ENCODE results near the gene MYH8.

Gene MYH8

DNA sequence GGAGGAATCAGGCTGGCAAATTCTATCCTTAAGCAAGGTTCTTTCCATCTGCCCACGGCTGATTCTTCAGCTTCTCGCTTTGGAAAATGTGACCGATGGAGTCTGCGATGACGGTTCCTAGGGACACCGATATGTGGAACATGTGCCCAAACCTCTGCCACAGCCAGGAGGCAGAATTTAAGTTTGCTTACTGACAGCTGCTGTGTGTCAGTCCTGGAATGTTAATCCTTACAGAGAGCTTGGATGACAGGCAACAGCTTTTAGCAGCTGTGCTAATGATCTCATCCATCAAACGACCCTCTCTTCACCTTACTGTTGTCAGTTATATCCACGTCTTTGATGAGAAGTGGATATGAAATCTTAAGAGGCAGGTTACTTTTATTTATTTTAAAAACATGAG is 37.6 kb downstream of the MYH8 start:
- FAIRE-seq, result no peak
- DNase-seq (ENCODE audit: low spot score), result no peak

- DNase-seq (ENCODE audit: low spot score) (no peak), FAIRE-seq (peak; percentile 31)
These were observed 40.9 kb downstream of the MYH8 start for GRCh38 chr17:10380631-10381408.

DNA sequence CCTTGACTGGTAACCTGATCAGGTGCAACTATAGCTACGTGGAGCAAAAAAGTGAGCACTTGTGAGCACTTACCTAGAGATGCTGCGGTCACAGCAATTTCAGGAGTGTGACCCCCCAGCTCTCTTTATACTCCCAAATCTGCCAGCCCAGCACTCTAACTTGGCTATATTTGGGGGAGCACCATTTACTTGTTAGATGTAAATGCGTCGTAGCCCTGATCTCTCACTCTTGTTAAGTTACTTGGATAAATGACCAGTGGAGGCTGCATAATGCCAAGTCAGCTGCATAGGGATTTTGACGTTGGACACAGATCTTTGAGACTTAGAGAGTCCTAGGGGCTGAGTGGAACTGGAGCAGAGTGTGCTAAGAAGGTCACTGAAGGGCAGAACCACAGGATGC is 48.8 kb downstream of the MYH8 start, which contains the start of gene MYH13:
Gene MYH13 (minus strand): TSS at position 101 of the 400 bp plus-strand sequence. CDS start 8,476 bp downstream, outside the sequence.
- no peak for DNase-seq (ENCODE audit: low spot score)
- FAIRE-seq, result no peak

DNA sequence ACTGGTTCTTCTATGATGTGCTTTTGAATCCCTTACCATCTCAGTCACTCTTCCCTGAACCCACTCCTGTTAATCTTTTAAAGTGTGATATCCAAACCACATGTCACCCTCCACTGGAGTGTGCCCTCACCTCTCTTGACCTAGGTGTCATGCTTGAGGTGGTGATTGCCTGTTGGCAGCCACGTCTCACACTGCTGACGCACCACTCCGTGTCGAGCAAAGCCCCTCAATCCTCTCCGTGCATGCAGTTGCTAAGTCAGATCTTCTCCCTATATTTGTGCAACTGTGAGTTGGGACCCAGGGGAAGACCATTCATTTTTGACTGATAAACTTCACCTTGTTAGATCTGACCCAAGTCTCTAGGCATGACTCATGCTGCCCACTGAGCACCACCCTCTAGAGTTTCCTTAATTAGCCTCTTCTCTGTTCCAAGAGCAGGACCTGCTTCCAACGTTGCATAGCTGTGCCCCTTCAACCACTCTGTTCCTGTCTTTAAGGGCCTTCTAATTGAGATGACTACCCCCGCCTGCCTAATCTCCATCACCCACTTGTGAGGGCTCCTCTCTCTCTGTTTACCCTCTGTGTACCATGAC is 51.6 kb downstream of the MYH8 start:
- peak; percentile 94 for FAIRE-seq
- DNase-seq (ENCODE audit: low spot score), result peak; percentile 55

- DNase-seq (ENCODE audit: low spot score) (no peak), FAIRE-seq (no peak)
These were observed 52.5 kb downstream of the MYH8 start for GRCh38 chr17:10369239-10369638.

DNA sequence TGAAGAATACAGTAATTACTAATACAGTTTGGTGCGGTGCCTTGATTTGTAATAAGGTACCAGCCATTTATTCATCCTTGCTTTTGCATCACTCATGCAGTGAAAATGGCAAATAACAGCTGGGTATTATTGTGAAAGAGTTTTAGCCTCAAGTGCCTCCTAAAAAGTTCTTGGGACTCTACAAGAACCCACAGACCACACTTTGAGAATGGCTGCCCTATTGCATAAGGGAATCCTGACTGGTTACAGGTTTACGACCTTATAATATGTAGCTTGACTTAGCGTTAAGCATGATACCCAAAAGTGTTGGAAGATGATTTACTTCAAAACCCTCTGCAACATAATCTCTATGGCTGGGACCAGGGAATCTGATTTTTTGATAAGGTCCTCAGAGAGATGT is 53.2 kb downstream of the MYH8 start:
- FAIRE-seq, result no peak
- DNase-seq (ENCODE audit: low spot score), result no peak

DNA sequence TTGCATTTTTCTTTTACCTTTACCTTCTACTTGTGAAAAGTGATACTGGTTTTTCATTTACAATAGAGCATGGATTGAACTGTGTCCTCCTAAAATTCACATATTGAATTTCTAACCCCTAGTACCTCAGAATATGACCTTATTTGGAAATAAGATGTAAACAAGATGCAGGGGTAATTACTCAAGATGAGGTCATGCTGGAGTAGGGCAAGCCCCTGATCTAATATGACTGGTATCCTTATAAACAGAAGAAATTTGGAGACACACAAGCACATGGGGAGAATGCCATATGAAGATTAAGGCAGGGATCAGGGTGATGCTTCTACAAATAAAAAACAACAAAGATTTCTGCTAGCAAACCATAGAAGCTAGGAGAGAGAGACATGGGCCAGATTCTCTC is 61.2 kb downstream of the MYH8 start:
- DNase-seq (ENCODE audit: low spot score) (no peak), FAIRE-seq (no peak)

- no peak for FAIRE-seq
These were observed 64.0 kb downstream of the MYH8 start for GRCh38 chr17:10357768-10358167.

DNA sequence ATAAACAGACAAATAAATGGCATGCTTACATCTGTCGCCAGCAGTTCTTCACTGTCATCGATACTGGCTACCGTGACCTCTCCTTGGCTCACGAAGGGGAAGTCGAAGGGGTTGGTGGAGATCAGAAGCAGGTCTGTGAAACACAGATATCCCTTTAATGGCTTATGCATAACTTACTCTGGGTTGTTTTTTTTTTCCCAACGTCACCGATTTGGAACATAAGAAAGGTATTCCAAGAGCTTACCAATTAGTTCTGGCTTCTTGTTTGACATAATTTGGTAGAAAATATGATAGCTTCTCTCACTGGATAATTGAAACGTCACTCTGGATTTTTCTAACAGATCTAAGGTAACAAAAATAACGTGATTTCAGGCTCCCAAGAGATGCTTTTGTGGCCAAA is 67.1 kb downstream of the MYH8 start:
- DNase-seq (ENCODE audit: low spot score) (no peak), FAIRE-seq (no peak)

More at GRCh38 chr17:10357768-10358167, 64.0 kb downstream of the MYH8 start:
- DNase-seq (ENCODE audit: low spot score), result no peak

DNA sequence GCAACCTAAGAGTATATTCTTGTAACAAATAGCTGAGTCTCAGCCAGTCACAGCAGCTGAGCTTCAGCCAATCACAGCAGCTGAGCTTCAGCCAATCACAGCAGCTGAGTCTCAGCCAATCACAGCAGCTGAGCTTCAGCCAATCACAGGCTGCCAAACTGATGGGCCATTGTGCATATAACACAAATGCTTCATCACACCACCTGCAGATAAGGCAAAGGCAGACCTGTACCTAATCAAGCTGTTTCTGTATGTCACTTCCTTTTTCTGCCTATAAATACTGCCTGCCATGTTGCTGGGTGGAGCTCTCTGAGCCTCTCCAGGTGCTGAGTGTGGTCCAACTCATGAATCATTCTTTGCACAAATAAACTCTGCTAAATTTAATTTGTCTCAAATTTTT is 68.9 kb downstream of the MYH8 start:
- FAIRE-seq, result no peak
- DNase-seq (ENCODE audit: low spot score), result no peak

- DNase-seq (ENCODE audit: low spot score) (no peak), FAIRE-seq (no peak)
These were observed 72.3 kb downstream of the MYH8 start for GRCh38 chr17:10349403-10349802.

DNA sequence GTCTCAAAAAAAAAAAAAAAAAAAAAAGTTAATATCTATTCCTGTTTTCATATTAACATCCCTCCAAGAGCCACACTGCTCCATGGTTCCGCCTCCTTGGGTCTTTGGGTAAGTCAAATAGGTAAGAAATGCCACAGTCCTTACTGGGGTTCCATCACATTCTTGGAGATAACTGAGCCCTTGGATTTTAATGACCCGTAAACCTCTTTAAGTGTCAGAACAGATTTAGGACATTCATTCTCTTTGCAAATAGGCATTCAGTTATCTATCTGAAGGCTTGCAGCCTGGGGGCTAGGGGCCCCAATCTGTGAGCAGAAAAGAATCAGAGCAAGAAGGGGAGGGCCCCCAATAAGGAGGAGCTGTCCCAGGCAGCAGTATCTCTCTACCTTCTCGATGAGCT is 76.9 kb downstream of the MYH8 start:
- FAIRE-seq (no peak), DNase-seq (ENCODE audit: low spot score) (no peak)
